GM12801 (cell line): ENCODE results near the gene MCM10.

ENCODE experiments used
- CTCF ChIP-seq: IDR thresholded peaks from one replicate; pipeline ENCODE4 v1.5.1; 2011; ENCODE audit warnings: control low read depth; ENCODE audit not compliant: insufficient read length; ENCODE audit errors: extremely low read depth

Gene MCM10

DNA sequence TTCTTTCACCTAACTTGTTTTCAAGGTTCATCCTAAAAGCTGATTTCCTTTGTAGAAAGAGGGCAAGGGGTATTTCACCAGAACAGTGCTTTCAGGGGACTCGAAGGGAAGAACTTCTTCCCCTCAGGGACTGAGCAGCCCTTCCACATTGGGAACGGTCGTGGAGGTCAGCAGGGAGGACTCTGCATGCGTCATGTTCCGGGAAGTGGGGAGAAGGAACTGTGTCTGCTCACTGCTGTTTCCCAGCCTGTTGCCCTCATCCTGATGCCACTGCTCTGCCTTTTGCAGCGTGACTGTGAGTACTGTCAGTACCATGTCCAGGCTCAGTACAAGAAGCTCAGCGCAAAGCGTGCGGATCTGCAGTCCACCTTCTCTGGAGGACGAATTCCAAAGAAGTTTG is 27.2 kb downstream of the MCM10 start:
- TF ChIP-seq CTCF: no peak

GRCh38 chr10:13189961-13190360 is 28.6 kb downstream of the MCM10 start:
- no peak for TF ChIP-seq CTCF

- no peak for TF ChIP-seq CTCF
Measured at GRCh38 chr10:13190816-13191215, 29.5 kb downstream of the MCM10 start.

- no peak for TF ChIP-seq CTCF
Measured at GRCh38 chr10:13191362-13191761, 30.0 kb downstream of the MCM10 start.

DNA sequence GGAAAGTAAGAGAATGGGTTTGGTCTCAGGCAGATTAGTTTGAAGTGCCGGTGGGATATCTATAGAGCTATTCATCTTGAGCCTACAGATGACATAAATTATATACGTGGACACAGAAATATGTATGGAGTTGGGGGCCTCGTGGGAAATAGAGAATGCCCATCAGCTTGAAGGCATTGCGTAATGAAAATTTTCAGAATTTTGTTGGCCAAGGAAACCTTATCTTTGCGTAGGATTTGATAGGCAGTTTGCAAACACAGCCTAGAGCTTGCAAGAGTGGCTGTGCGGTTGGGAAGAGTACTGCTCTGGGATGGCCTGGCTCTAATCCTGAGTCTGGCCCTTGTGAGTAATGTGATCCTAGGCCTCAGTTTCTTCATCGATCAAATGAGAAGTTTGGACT is 32.3 kb downstream of the MCM10 start:
- TF ChIP-seq CTCF: no peak

DNA sequence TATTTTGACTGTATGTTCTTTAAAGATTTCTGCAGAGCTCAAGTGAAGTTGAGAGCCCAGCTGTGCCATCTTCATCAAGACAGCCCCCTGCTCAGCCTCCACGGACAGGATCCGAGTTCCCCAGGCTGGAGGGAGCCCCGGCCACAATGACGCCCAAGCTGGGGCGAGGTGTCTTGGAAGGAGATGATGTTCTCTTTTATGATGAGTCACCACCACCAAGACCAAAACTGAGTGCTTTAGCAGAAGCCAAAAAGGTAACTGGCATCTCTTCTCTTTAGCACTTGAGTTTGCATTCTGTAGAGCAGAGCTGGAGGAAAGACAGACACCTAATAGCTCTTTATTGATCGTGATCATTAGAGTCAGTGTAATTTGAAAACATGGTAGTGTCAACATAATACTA is 33.7 kb downstream of the MCM10 start:
- no peak for TF ChIP-seq CTCF

DNA sequence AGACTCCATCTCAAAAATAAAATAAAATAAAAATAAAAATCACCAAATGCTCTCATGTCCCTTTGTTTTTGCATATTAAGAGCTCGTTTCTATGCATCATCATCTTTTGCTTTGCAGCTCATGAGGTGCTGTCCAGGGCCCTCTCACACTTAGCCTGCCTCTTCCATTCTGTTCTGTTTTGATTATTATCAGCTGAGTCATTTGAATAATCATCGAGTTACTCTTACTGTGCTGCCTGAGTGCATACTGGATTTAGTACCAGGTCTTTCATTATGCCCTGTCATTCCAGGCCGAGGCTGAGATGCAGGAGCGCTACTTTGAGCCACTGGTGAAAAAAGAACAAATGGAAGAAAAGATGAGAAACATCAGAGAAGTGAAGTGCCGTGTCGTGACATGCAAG is 39.8 kb downstream of the MCM10 start:
- TF ChIP-seq CTCF: no peak

- TF ChIP-seq CTCF: no peak
Measured at GRCh38 chr10:13206091-13206490, 44.7 kb downstream of the MCM10 start.
